CD4-positive, alpha-beta T cell treated with Interleukin-15 for 4 hours (primary cell): ENCODE results near the gene PRDM11.
A peak's percentile ranks its signal among the peaks of the same experiment; 100 is the strongest.
"Not testable (repeated sequence)": the region's sequence is repeated elsewhere in the genome, so short reads cannot be mapped to it uniquely, and the experiment has no call there.

Source experiments
- DNase-seq: peaks from one replicate; pipeline ENCODE4 v3.0.0-alpha.2; 2020; ENCODE audit warnings: low spot score

PRDM11 gene

GRCh38 chr11:45146072-45147016, at the start of gene PRDM11:
Gene PRDM11, plus strand, starts transcription at chr11:45146639. Its CDS starts 35,128 bp downstream, at chr11:45181767.
- no peak for DNase-seq

- no peak for DNase-seq
These were observed 48.5 kb upstream of the PRDM11 start for GRCh38 chr11:45097721-45098493.

DNA sequence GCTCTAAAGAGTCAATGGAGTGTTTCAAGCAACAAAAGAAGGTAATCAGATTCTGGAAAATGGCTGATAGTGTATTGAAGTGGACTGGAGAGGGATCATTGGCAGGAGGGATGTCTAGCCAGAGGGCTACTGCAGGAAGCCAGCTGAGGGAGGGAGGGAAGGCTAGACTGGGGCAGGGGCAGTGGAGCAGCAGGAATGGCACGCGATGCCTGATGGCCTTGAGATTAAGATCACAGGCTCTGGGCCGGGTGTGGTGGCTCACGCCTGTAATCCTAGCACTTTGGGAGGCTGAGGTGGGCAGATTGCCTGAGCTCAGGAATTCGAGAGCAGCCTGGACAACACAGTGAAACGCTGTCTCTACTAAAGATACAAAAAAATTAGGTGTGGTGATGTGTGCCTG, 47.5 kb upstream of the PRDM11 start:
- no peak for DNase-seq

DNA sequence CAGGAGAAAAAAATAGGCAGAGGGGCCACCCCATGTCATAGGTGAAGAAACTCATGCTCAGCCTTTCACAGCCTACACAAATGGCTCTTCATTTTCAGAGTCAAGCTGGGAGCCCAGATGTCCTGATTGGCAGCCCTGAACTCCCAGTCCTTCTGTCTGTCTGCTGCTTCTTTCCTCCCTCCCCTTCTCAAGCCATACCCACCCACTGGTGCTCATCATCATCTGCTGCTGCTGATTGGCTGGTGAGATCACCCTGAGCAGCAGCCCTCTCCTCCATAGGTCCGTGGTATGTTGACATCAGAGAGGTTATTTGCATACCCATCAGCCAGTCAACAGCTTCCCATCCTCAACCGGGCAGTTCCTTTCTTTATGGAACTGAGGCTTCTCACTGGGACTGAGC, 46.1 kb upstream of the PRDM11 start:
- DNase-seq = no peak

GRCh38 chr11:45102361-45102809, 44.1 kb upstream of the PRDM11 start:
- DNase-seq = no peak

- peak; percentile 81 for DNase-seq
These were observed 43.4 kb upstream of the PRDM11 start for GRCh38 chr11:45102810-45103621.

DNA sequence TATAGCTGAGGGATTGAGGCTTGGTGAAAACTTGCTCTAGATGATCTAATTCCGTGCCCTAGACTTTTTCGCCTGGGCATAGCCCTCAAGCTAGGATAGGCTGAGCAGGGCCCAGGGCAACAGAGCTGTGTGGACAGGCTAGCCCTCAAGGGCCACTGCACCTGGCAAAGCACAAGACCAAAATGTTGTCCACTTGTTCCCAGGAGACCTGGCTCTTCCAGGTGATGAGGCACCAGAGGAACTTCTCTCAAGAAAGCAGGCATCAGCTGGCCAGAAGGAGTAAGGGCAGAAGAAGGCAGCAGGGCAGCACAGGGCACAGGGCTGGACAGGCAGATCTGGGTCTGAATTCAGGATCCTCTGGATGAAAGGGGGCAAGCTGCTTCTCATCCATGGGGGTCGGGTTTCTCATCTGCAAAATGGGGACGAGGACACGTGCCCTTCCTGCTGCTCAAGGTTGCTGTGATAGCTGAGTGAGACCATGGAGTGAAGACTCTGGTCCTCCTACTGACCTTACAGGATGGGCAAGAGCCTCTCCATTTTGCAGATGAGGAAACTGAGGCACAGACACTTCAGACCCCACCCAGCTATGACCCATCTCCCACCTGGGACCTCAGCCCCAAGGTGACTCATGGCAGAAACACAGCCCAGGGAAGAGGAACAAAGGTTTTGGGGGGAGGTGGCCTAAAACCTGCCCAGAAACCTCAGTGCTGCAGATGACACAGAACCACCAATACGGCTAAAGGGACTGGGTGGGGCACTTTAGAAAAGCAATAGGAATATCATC, 42.2 kb upstream of the PRDM11 start:
- no peak for DNase-seq

DNA sequence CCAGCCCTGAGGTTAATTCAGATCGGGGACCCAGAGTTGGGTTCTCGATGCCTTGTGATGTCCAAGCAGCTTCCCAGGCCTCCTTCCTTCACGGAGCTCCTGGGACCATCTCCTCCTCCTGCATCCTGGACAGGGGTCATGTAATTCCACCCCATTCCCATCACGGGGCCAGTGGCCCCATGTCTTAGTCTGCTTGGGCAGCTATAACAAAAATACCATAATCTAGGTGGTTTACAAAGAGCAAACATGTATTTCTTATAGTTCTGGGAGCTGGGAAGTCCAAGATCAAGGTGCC, 41.7 kb upstream of the PRDM11 start:
- no peak for DNase-seq

GRCh38 chr11:45105233-45105983, 41.0 kb upstream of the PRDM11 start:
- peak; percentile 64 for DNase-seq

DNA sequence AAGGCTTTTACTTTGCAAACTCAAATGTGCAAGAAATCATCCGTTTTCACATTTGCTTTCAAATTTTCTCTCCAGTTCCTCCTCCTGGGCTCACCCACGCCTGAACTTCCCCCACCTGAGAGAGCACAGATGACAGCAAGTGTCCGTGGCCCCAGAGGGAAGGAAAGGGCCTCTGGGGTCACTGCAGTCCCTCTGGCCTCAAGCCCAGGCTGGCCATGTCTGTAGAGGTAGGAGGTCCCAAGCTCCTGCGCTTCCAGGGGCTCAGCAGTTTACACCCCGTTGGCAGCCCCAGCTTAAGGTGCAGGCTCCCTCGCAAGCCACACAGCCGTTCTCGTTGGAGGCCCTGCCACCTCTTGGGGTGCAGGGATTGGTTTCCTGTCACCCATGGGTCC, 40.5 kb upstream of the PRDM11 start:
- no peak for DNase-seq

- DNase-seq = no peak
These were observed 40.0 kb upstream of the PRDM11 start for GRCh38 chr11:45106440-45106839.

GRCh38 chr11:45107029-45107428, 39.4 kb upstream of the PRDM11 start:
- no peak for DNase-seq

DNA sequence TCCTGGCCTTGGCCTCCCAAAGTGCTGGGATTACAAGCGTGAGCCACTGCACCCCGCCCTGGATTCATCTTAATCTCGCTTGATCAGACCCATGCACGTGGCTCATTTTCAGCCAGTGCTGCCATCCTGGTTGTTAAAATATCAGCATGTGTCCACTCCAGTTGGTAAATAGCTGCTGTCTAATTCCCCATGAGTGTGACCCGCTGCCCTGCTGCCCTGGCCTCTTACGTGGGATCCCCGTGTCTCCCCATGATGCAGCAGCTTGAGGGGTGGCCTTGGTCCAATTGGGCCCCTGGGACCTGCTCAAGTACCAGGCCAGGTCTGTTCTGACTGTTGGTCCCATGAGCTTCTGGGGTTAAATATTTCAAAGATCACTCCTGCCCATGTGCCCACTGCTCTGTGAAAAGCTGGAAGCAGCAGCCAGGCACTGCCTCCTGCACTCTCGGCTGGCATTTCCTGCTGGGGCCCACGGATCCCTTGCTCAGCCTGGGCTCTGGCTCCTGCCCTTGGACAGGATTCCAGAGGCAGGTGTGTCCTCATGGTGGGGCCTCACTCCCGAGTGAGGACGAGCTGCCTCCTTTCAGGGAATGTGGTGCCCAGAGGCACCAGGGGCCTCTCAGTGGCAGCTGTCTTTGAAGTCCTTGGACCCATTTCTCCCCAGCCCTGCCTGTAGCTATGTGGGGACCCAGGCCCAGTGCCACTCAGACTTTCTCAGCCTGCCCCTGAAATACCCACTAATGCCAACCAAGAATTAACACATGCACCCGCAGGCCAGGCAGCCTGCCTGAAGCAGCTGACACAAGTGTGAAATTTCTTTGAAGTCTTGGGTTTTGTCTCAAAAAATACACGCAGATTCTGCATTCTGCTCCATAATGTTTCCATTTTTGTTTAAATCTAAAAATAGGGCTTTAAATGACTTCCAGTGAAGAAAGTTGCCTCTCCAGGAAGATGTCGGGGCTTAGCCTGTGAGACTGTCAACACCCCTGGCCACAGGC, 38.1 kb upstream of the PRDM11 start:
- DNase-seq = no peak

DNA sequence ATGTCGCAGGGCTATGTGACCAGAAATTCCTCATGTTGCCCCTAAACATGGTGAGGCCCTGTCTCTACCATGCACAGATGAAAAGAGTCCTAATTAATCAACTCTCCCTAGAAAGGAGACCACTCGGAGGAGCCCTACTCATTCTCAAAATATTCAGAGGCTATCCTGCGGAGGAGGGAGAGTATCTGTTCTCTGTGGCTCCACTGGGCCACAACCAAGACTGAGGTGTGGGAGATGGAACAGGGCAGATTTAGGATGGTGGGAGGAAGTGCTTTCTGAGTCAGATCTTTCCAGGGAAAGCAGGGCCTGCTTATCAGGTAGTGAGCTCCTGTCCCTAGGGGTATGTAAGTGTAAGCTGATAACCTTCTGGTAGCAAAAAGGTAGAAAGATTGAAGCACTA, 37.0 kb upstream of the PRDM11 start:
- DNase-seq = no peak

- DNase-seq = peak; percentile 76
These were observed 35.9 kb upstream of the PRDM11 start for GRCh38 chr11:45110562-45110961.

GRCh38 chr11:45113807-45114206, 32.6 kb upstream of the PRDM11 start:
- DNase-seq = no peak

- not testable (repeated sequence) for DNase-seq
These were observed 18.6 kb upstream of the PRDM11 start for GRCh38 chr11:45127836-45128235.

DNA sequence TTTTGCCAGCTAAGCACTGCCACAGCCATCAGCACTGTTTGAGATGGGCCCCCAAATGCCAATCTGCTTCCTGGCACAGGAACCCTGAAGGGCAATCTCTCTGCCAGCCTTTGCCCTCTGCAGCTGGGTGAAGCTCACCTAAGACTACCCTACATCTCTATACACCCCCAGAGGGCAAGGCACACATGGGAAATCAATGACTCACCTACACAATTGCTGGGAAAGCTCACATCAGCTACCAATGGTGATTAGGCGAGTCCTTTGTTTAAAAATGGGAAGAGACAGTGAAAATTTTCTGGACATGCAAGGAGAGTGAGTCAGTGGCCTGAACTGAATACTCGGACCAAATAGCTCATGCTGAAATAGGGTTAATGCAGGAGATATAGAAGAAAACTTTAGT, 12.6 kb upstream of the PRDM11 start:
- DNase-seq = no peak

DNA sequence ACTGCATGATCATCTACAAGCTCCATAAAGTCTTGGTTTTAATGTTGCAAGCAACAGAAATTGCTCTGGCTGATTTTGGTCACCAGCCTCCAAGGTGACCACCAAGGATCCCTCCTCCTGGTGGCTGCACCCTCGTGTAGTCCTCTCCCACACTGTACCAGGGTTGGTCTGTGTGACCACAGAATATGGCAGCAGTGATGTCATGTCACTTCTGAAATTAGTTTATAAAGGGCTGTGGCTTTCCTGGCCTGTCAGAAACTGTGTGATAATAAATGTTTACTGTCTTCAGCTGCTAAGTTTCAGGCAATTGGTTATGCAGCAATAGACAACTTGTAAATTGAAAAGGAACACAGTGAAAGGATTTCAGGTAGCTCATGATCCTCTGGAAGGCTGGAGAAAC, 5.3 kb upstream of the PRDM11 start:
- no peak for DNase-seq

DNA sequence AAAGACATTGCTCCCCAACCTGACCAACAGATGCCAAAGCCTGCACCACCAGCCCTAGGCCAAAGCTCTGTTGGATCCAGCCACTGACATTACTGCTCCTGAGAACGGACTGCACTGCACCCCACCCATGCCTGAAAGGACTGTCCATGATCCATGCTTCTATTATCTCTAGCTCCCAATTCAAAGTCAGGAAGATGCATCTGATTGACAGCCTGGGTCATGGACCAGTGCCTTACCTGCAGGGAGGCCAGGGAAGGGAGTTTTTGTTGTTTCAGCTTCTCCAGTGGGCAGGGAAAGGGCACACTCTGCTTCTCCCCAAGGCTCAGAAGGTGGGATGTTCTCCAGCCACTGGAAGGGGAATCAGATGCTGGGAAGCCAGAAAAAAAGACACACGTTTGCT, 4.8 kb upstream of the PRDM11 start:
- DNase-seq = no peak
